Stimulated activated CD4-positive, alpha-beta T cell treated with anti-CD3 and anti-CD28 coated beads, Interleukin-1b, Interleukin-23, amount 100 ng/mL, for 24 hours (primary cell): ENCODE data around the gene KCND3.
"Not testable (repeated sequence)": the region's sequence is repeated elsewhere in the genome, so short reads cannot be mapped to it uniquely, and the experiment has no call there.

ENCODE experiments used
- DNase-seq, 4 experiments: peaks; one replicate each; pipeline ENCODE4 v3.0.0-alpha.2; 2020; ENCODE audit warnings: low read depth in 4 of 4, low spot score in 1 of 4

KCND3 gene

GRCh38 chr1:111818546-111818945 is 170.9 kb downstream of the KCND3 start:
- no peak for DNase-seq

GRCh38 chr1:111818081-111818480 is 171.4 kb downstream of the KCND3 start:
- DNase-seq, result no peak

- no peak for DNase-seq
Measured at GRCh38 chr1:111814642-111815041, 174.8 kb downstream of the KCND3 start.

DNA sequence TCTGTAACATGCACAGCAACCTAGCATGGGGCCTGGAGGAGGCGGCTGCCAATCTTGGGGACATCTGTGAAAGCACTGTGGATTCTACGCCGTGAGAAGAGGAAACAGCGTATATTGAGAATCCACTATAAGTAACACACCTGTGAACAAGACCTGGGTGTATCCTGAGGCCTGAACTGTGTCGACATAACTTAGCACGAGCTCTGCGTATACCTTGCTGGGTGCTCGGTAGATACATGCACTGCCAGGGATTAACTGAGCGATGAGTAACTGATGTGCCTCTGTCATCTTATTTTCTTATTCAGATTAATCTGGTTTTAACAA is 175.2 kb downstream of the KCND3 start:
- DNase-seq, result no peak

DNA sequence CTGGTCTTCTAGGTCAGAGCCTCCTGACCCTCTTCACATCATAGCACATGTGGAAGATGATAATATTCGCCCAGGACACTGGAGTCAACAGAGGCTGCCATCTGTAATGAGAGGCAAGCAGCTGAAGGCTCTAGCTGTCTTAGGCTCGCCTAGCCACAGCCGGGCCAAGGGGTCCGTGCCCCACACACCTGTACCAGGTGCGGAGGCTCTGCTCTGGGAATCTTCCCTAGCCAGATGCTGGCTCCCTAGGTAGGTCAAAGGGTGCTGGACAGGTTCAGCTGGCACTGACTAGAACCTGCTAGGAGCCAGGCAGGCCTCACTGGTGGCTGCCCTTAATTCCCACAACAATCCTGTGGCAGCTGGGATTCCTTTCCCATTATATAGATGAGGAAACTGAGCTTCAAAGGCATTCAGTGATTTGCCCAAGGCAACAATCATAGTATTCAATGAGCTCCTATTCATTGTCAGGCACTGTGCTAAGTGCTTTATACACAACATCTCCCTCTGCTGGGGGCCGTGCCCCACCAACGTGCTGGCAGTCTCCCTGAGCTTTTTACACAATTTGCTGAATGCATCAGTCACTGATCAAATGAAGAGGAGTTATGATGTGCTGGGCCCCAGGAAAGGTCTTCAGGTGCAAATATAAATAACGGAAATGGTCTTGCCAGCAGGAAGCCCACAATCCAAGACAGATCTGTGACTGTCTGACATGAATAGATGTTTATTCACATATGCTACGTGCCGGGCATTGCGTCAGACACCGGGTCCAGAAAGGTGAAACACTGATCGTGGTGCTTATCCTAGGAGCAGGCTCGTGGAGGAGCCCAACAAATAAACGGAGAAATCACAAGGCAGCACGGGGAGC is 175.8 kb downstream of the KCND3 start:
- no peak for DNase-seq

GRCh38 chr1:111812306-111812705 is 177.2 kb downstream of the KCND3 start:
- no peak for DNase-seq

- no peak for DNase-seq
Measured at GRCh38 chr1:111811891-111812290, 177.6 kb downstream of the KCND3 start.

GRCh38 chr1:111805251-111805650 is 184.2 kb downstream of the KCND3 start:
- no peak for DNase-seq

DNA sequence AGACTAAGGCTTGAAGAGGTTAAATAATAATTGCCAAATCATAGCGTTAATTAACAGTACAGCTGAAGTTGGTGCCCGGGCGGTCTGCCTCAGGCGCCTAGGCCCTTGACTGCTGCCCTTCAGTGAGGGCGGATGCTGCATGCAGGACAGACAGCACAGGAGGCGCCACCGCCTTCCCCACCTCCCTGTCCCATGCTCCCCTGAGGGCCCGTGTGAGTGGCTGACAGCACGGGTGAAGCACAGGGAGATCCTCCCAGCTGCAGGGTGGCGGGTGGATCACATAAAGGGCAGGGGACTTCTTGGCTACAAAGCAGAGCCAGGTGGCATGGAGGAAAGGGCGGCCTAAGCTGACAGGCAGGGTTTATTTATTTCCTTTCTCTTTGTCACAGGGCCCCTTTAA is 184.7 kb downstream of the KCND3 start:
- no peak for DNase-seq

DNA sequence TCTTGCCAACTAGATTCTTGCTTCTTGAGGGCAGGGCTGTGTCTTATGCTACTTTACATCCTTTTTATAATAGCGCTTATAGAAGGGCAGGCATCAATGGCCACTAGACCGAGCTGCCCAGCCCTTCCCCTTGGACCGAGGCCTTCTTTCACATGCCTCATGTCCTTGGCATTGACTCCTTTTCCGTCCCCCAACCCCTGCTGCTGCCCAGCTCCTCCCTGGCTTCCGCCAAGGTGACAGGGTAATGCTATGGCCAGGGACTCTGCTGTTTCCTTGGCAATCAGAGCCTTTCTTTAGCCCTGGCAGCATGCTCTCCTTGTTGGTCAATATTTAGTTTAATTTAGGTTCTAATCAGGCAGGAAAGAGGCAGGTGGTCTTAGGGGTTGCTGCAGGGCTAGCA is 185.5 kb downstream of the KCND3 start:
- DNase-seq, result no peak

DNA sequence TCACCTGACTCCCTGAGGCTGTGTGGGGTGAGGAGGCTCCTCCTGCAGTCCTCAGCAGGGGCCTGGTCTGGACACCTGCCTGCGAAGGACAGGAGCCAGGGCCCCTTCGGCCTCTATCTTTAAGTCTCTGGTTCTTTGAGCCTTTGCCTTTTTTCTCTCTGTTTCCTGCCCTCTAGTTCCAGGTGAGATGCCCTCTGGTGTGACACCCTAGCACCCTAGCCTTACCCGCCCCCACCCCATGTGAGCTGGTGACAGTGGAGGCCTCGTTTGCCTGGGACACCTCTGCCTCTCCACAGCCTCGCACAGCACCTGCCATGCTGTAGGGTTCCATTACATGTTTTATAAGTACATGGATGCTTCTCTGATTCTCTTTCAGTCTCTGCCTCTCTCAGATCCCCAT is 186.5 kb downstream of the KCND3 start:
- DNase-seq, result no peak

DNA sequence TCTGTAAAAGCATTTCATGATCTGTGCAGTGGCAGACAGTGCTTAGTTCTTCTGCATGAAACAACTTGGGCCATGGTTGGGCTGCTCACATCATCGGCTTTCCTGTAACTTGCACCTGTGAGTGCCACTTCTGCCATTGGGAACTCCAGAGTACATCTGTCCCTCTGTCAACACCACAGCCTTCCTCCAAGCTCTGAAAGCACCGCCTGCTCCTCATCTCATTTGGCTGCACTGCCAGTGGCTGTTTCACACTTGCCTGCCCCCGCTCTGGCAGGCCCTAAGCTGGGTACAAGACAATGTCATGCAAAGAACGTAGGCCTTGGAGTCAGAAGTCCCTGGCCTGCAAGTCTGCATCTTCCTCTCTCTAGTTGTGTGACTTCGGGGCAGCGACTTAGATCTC is 187.4 kb downstream of the KCND3 start:
- no peak for DNase-seq

DNA sequence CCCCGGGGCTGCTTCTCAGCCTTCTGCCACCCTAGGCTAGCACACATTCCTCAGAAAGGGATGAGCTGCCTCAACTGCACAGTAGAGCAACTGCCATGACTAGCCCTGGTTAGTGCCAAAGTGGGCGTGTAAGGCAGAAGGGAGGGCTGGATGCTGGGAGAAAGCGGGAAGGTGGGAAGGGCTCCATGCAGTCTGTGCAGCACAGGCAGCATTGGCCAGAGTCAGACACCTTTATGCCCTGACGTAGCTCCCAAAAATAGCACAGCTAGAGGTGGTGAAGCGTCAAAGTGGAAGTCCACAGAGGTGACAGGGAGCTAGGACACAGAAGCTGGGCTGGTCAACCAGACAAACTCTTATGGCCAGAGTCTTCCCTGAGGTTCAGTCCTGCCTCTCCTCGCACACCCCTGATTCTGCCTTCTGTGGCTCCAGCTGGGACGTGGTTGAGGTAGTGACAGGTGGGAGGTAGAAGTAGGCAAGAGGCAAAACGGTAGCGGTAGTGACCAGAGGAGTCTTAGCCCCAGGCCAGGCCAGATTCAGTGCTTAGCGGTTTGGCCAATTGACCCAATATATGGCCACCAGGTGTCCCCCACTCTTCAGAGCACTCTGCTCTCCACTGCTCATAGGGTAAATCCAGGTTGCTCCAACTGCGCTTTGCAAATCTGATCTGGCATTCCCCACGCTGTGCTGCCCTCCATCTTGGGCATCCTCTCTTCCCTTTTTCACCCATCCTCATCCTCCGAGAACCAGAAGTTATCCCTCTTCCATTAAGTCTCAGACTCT is 188.2 kb downstream of the KCND3 start:
- DNase-seq, result no peak

- not testable (repeated sequence) for DNase-seq
Measured at GRCh38 chr1:111799722-111800121, 189.7 kb downstream of the KCND3 start.

- no peak for DNase-seq
Measured at GRCh38 chr1:111798580-111798979, 190.9 kb downstream of the KCND3 start.

GRCh38 chr1:111795401-111795800 is 194.1 kb downstream of the KCND3 start:
- DNase-seq, result no peak

GRCh38 chr1:111793923-111794322 is 195.5 kb downstream of the KCND3 start:
- DNase-seq, result no peak

DNA sequence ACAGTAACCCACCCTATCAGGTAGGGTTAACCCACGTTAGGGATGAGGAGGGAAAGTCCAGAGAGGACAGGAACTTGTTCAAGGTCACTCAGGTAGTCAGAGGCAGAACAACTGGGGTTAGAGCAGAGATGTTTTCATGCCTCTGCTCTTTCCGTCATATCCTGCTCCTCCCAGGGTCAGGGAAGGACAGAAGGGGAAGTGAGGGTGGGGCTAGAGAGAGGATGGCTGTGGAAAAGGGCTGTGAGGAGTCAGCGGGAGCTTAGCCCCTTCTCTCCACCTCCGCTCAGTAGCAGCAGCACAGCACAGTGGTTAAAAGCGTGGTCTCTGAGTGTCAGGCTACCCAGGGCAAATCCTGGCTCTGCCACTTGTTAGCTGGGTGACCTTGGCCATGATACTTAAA is 197.2 kb downstream of the KCND3 start:
- no peak for DNase-seq

GRCh38 chr1:111791776-111792175 is 197.7 kb downstream of the KCND3 start:
- no peak for DNase-seq

- no peak for DNase-seq
Measured at GRCh38 chr1:111789666-111790316, 199.7 kb downstream of the KCND3 start.

DNA sequence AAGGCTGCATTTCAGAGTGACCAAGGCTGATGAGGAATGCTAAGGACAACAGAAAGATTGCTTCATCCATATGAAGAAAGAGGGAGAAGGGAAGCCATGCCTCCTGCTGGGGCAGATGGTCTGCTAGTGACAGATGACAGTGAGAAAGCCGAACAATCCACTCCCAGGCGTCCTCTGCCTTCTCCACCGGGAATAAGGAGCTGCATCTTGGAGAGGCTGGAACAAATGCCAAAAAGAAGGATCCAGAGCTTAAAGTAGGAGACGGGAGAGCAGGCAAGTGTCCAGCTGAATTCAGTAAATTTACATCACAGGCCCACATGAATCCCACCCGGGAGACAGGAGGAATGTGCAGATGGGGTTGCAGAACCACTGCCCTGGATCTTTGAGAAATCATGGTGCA is 200.3 kb downstream of the KCND3 start:
- DNase-seq, result no peak

DNA sequence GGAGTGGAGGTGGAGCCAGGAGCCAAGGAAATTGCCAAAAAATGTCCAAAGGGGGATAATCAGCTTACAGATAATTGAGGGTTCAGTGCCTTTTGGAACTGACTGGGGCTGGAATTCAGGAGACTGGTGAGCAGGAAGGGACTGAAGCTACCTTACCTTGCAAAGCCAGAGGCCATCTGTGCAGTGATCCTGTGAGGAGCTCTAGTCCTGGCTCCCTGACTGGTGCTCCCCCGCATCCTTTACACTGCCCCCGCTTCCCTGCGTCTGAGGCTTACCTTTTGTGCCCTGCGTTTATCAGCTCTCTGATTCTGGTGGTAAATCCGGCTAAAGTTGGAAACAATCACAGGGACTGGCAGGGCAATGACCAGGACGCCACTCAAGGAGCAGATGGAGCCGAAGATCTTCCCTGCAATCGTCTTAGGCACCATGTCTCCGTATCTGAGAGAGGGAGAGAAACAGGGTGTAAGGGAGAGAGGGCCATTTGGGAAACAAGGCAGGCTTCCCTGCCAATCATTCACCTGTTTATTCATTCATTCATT is 202.7 kb downstream of the KCND3 start:
- DNase-seq, result no peak
